ENCODE data around the gene IRX1. TPM values are rescaled to one million over a fixed set of nuclear protein-coding genes. Genes with fewer than 3 reads are reported as not detected.

IRX1 gene
- total RNA-seq (2014; rRNA removed; shearing (Covaris generic)) = 9.3 and 23.8 TPM in 2 replicates

- DNase-seq (ENCODE audit: low read depth) = peak; percentile 71
Observed at GRCh38 chr5:3595006-3595961, at the start of gene IRX1. Gene IRX1, plus strand, starts transcription at chr5:3595832. Its CDS starts 274 bp downstream, at chr5:3596106.

DNA sequence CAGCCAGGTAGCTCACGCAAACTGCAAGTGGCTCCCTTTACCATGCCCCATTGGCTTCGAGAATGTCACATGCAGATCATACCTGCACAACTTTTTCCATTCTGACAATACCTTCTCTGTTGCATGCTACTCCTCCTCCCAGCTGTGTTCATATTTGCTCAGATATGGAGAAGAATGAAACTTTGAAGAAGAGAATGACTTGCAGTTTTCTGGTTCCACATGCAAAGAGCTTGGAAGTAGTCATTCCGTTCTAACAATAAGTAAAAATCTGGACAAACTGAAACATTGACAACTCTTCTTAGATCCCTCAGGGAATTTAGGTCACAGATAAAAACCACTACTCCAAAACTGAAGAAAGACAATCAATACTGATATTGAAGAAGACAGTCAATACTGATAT is 49.6 kb upstream of the IRX1 start:
- no peak for DNase-seq (ENCODE audit: low read depth)

GRCh38 chr5:3564116-3564515 is 31.5 kb upstream of the IRX1 start:
- DNase-seq (ENCODE audit: low read depth) = no peak

GRCh38 chr5:3564827-3565518 is 30.7 kb upstream of the IRX1 start:
- no peak for DNase-seq (ENCODE audit: low read depth)

GRCh38 chr5:3584724-3585531 is 10.7 kb upstream of the IRX1 start:
- no peak for DNase-seq (ENCODE audit: low read depth)

GRCh38 chr5:3590161-3590966 is 5.3 kb upstream of the IRX1 start:
- no peak for DNase-seq (ENCODE audit: low read depth)

- DNase-seq (ENCODE audit: low read depth) = no peak
Observed at GRCh38 chr5:3590967-3591900, 4.4 kb upstream of the IRX1 start.

- no peak for DNase-seq (ENCODE audit: low read depth)
Observed at GRCh38 chr5:3592298-3592697, 3.3 kb upstream of the IRX1 start.

GRCh38 chr5:3593771-3594509 is 1.7 kb upstream of the IRX1 start:
- DNase-seq (ENCODE audit: low read depth) = peak; percentile 63

DNA sequence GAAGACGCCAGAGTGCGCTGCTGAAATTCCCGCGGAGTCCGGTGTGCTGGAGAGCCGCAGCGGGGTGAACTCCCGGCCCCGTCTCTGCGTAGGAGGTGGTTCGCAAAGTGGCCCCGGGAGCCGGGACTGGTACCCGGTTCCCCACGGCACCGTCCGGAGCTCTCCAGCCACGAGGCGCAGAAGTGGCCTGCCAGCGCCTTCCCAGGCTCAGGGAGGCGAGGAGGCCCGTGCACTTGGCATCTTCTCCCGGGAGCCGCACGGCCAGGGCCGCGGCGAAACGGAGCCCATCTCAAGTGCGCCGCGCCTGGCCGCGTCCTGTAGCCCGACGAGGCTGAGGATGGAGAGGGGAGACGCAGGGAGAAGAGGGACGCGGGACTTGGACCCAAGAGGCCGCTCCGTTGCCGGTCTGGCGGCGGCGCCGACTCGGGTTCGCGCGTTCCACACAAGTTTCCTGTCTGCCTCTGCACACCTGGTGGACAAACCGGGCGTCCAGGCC is 1.1 kb upstream of the IRX1 start:
- peak; percentile 62 for DNase-seq (ENCODE audit: low read depth)

DNA sequence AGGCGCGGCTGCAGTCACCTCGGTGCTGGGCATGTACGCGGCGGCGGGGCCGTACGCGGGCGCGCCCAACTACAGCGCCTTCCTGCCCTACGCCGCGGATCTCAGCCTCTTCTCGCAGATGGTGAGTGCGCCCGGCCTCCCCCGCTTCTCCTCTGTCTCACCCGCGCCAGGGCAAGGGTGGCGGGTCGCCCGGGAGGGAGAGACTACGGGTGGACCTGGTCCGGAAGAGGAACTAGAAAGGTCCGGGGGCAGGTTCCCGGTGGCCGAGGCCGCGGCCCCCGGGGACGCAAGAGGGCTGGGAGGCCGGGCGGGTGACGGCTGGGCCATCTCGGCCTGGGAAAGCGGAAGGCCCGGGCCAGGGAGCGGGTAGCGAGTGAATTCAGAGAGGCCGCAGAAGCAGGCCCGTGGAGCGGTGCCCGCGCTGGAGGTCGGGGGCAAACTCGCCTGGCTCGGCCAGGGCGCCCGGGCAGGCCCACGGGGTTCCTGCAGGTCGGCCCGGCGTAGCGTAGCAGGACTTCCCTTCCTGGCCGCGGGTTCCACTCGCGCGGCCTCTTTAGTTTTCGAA is 711 bp downstream of the IRX1 start:
- DNase-seq (ENCODE audit: low read depth) = peak; percentile 37

- no peak for DNase-seq (ENCODE audit: low read depth)
Observed at GRCh38 chr5:3596857-3597166, 1.2 kb downstream of the IRX1 start.

- DNase-seq (ENCODE audit: low read depth) = peak; percentile 44
Observed at GRCh38 chr5:3597167-3598007, 1.8 kb downstream of the IRX1 start.

DNA sequence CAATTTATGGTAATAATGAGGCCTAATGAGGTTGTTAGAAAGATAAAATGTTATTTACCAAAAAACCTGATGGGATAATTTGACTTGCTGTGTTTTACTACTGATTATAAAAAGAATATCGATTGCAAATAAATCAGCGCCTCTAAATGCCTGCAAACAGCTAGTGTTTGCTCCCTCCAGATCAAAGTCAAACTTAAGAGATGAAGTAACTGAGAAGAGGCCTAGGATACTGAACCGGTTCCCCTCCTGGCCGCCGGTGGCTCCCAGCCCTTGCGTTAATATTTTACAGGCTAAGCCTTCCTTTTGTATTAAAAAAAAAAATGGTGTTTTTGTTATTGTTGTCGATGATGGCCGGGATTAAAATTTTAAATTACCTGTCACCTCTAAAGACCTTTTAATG is 2.6 kb downstream of the IRX1 start:
- peak; percentile 43 for DNase-seq (ENCODE audit: low read depth)

GRCh38 chr5:3598769-3599211 is 3.2 kb downstream of the IRX1 start:
- DNase-seq (ENCODE audit: low read depth) = peak; percentile 59

GRCh38 chr5:3599226-3600105 is 3.8 kb downstream of the IRX1 start:
- DNase-seq (ENCODE audit: low read depth) = peak; percentile 54
